Fibroblast of villous mesenchyme (primary cell): Measurements from ENCODE around the gene MEOX2. TPM values are rescaled to one million over a fixed set of nuclear protein-coding genes. Genes with fewer than 3 reads are reported as not detected.

Source experiments
- DNase-seq: peaks from one replicate; pipeline ENCODE4 v3.0.0-alpha.2; 2010; ENCODE audit warnings: low read depth
- H3K4me3 ChIP-seq: 2 replicates; pipeline ENCODE4 v1.5.1; 2011; ENCODE audit warnings: low read depth, mild to moderate bottlenecking, low read length
- total RNA-seq: library from RNA; depleted of rRNA; stranded (reverse); fragments of >200 nt; gene quantifications from 2 replicates; pipeline ENCODE4 v1.2.3, GENCODE V29; 2012
- TF ChIP-seq, protein P1 (sequence below): IDR thresholded peaks from 2 replicates; pipeline ENCODE4 v1.5.1; 2012; ENCODE audit warnings: low read depth, mild to moderate bottlenecking, low read length; ENCODE audit not compliant: insufficient read depth

The MEOX2 gene
- total RNA-seq, 1 donor: not detected

DNA sequence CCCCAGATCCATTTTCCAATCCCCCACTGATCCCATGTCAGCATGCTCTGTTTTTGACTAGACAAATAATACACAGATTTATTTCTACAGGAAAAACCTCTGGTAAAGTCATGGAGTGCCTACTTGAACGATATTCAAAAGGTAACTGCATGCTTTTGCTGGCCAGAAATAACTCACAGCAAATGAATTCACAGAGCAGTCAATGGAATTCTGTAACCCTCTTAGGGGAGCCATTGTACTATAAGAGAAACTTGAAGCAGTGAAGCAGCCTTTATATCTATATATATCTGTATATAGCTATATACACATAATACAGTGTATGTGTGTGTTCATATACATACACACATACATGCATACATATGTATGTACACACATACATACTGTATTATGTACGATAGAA lies 29.0 kb upstream of the MEOX2 start:
- no peak overlapping the region for H3K4me3 ChIP-seq
- TF ChIP-seq, protein P1, sequence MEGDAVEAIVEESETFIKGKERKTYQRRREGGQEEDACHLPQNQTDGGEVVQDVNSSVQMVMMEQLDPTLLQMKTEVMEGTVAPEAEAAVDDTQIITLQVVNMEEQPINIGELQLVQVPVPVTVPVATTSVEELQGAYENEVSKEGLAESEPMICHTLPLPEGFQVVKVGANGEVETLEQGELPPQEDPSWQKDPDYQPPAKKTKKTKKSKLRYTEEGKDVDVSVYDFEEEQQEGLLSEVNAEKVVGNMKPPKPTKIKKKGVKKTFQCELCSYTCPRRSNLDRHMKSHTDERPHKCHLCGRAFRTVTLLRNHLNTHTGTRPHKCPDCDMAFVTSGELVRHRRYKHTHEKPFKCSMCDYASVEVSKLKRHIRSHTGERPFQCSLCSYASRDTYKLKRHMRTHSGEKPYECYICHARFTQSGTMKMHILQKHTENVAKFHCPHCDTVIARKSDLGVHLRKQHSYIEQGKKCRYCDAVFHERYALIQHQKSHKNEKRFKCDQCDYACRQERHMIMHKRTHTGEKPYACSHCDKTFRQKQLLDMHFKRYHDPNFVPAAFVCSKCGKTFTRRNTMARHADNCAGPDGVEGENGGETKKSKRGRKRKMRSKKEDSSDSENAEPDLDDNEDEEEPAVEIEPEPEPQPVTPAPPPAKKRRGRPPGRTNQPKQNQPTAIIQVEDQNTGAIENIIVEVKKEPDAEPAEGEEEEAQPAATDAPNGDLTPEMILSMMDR: no peak
- no peak for DNase-seq

DNA sequence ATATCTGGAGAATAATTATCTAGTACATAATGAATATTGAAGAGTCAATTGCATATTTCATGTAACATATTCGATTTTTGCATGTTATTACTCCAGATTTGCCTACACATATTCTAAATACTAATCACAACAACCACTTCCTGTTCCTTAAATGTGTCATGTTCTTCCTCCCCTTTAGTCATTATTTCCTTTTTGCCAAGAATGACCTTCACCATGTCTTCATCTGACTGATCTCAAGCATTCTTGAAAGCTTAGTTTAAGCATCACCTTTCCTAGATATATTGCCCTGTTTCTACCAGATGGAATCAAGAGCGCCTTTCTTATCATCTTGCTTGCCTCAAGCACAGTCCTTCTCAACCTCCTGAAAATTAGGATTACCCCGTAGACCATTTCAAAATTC lies 23.5 kb upstream of the MEOX2 start:
- TF ChIP-seq, protein P1: no peak
- H3K4me3 ChIP-seq: no peak overlapping the region
- DNase-seq: no peak

DNA sequence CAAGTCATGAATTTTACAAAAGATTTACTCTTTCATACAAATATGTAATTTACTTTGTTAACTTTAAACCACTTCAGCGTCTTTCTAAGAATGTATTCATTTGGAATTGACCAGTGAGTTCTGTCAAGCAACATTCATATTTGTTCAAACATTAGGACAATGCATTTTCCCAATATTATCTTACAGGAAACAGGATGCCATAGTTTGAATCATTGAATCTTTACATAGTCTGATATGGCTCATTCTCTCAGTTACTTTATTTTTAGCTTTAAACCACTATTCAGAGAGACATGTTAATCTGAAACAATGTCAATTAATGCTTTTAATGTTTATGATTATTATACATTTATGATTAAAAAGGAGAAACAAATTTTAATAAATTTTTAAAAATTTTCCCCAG lies 21.1 kb upstream of the MEOX2 start:
- no peak overlapping the region for H3K4me3 ChIP-seq
- DNase-seq: no peak
- TF ChIP-seq, protein P1: no peak

DNA sequence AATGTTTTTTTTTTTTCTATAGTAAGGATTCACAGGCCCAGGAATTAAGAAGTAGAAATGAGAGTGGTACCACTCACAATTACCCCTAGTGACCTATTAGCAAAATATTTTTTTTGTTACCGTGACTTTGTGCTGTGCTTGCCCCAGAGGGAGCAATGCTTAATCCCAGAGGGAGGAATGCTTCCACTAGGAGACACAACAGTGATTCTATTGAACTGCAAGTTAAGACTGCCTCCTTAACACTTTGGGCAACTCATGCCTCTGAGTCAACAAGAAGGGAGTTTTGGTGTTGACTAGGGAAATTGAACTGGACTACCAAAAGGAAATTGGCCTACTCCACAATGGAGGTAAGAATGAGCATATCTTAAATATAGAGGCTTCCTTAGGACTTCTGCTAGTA lies 17.2 kb upstream of the MEOX2 start:
- no peak for DNase-seq
- TF ChIP-seq, protein P1: no peak
- no peak overlapping the region for H3K4me3 ChIP-seq

DNA sequence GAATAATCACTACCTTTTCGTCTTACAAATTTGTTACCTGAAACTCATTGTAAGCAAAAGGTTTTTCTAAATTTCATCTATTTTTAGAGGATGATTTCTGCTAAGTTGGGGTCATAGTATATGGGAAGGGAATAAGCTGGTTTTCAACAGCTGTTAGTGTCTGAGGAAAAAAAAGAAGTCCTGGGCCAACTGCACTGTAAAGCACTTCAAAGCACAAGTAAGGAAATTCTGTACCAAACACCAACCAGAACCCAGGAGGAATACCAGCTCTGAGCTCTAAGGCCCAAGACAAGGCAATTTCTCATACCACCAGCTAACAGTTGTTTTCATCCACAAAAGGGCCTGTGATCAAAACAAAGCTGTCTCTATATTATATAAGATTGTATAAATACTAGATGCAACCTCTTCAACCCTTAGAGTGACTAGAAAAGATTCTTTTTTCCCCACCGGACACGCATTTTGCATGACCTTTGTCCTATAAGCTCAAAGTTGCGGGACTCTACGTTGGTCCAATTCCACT lies 6.1 kb upstream of the MEOX2 start:
- no peak for DNase-seq
- no peak overlapping the region for H3K4me3 ChIP-seq
- TF ChIP-seq, protein P1: no peak

DNA sequence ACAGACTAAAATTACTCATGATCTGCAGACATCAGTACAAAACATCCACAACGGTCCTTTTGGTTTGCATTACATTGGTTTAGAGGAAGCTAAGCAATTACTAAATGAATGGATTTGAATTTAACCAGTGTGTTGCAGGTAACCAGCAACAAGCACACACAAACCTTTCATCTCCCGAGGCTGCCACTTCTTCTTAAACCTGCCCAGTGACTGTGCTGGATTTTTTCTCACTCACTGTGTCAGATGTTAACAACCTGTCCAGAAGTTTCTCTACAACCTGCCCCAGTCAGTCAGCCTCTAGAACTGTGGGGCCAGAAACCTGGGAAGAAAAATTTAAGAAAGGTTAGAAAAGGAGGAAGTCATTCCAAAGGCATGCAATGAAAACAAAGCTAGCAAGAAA lies 2.4 kb upstream of the MEOX2 start:
- H3K4me3 ChIP-seq: no peak overlapping the region
- TF ChIP-seq, protein P1: no peak
- DNase-seq: no peak

DNA sequence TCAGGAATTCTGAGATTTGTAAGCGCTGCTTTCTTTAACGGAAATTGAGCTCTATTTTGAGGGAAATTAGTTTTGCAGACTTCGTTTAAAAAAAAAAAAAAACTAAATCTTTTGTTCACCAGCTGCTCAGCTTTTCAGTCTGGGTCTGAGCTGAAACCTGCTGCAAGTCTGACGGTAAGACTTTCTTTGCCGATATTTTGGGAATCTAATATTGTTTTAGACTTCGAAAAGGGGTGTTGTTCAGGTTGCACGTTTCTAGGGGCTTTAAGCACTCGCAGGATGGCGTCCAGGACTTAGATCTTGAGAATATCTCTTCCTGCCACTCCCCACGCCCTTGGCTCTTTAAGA lies 1.8 kb upstream of the MEOX2 start:
- TF ChIP-seq, protein P1: no peak
- no peak overlapping the region for H3K4me3 ChIP-seq
- no peak for DNase-seq
